Measurements from ENCODE around the gene DDB1.

DDB1 gene

DNA sequence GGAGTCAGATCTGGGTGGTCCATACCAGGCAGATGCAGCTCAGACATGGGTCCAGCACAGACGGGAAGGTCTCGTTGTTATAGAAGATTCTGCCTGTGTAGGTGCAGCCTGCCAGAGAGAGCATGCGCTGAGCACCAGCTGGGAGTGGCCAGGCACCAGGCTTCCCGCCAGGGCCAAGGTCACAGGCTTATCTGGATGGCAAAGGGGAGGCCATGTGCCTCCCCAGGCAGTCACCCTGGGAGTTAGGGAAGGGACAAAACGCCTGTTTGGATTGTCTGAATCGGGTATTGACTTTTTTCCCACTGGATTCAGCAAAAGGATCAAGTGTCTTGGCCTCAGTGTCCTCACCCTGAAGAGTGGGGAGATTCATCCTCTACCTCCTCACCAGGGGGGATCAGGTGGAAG lies 65.5 kb downstream of the DDB1 start:
- TF ChIP-seq, protein P1, sequence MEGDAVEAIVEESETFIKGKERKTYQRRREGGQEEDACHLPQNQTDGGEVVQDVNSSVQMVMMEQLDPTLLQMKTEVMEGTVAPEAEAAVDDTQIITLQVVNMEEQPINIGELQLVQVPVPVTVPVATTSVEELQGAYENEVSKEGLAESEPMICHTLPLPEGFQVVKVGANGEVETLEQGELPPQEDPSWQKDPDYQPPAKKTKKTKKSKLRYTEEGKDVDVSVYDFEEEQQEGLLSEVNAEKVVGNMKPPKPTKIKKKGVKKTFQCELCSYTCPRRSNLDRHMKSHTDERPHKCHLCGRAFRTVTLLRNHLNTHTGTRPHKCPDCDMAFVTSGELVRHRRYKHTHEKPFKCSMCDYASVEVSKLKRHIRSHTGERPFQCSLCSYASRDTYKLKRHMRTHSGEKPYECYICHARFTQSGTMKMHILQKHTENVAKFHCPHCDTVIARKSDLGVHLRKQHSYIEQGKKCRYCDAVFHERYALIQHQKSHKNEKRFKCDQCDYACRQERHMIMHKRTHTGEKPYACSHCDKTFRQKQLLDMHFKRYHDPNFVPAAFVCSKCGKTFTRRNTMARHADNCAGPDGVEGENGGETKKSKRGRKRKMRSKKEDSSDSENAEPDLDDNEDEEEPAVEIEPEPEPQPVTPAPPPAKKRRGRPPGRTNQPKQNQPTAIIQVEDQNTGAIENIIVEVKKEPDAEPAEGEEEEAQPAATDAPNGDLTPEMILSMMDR (IDR thresholded peaks at IDR 0.05; ENCODE audit: insufficient read depth, low read length, missing control alignments) = no peak
- CTCF ChIA-PET = interaction anchor here (1.2 to 10.3 kb wide), 2 partner anchors 14 to 118 kb away, joined by 3 to 99 read pairs; no protein-coding TSS in a partner anchor
- DNase-seq (ENCODE audit: low read depth, low spot score) = no peak
- POLR2A ChIA-PET = no interaction called here
- H3K4me3 ChIP-seq (ENCODE audit: low read depth, low read length) = no peak overlapping the region

DNA sequence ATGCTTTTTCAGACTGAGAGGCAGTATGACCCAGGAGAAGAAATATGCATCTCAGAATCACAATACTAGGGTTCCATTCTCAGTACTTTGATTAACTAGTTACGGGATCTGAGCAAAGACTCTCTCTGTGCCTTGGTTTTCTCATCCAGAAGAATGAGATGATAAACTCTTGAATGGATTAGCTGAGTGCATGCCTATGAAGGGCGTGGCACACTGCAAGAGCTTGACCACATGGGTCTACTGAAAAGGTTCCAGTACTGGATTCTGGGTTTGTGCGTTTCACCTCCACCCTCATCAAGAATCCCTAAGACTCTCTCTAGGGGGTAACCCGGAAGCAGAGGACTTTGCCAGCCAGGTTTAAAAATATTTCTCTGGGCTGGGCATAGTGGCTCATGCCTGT lies 66.3 kb downstream of the DDB1 start:
- DNase-seq (ENCODE audit: low read depth, low spot score) = no peak
- H3K4me3 ChIP-seq (ENCODE audit: low read depth, low read length) = no peak overlapping the region
- POLR2A ChIA-PET = no interaction called here
- TF ChIP-seq, protein P1 (IDR thresholded peaks at IDR 0.05; ENCODE audit: insufficient read depth, low read length, missing control alignments) = no peak
- CTCF ChIA-PET = interaction anchor here (1.2 to 10.3 kb wide), 2 partner anchors 13 to 69 kb away, joined by 3 to 99 read pairs; no protein-coding TSS in a partner anchor

DNA sequence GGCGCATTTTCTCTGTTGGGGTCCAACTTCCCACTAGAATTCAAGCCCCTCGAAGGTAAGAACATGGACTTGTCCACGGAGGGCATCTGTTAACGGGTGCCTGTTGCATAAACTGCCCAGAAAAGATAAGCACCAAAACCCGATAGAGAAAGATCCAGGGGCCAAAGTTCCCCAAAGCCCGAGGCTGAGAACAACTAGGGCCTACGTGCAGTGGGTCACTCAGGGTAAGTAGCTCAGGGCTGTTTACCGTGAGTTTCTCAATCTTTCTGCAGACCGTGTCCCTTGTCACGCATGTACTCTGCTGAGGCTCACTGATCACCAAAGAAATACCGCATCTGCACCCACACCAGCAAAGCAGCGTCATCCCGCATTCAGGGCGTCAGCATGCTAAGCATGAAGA lies 67.5 kb downstream of the DDB1 start:
- no peak for DNase-seq (ENCODE audit: low read depth, low spot score)

DNA sequence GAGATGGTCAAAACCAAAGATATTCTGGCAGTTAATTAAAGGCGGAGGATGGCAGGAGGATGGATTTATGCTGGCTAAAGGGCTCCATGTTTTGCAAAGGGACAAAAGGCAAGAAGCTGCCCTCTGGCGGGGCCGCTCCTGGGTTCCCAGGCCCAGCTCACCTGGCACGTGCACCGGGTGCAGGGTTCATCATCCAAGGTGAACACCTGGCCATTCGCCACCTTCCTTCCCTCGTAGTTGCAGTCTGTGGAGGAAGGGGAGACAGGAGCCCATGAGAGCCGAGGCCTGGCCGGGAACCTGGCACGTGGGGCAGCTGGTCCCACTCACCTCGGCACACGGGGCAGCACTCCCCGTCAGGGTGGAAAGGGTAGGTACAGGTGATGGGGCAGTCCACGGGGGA lies 68.1 kb downstream of the DDB1 start:
- POLR2A ChIA-PET = no interaction called here
- TF ChIP-seq, protein P1 (IDR thresholded peaks at IDR 0.05; ENCODE audit: insufficient read depth, low read length, missing control alignments) = no peak
- no peak overlapping the region for H3K4me3 ChIP-seq (ENCODE audit: low read depth, low read length)
- CTCF ChIA-PET = interaction anchor here (10.3 kb wide), 1 partner anchor 11 kb away, joined by 99 read pairs; no protein-coding TSS in a partner anchor
- DNase-seq (ENCODE audit: low read depth, low spot score) = no peak

More for the DNA sequence above, 67.5 kb downstream of the DDB1 start:
- ChIA-PET POLR2A (no interaction called here), CTCF (interaction anchor here (1.2 to 10.3 kb wide), 2 partner anchors 12 to 71 kb away, joined by 3 to 99 read pairs; no protein-coding TSS in a partner anchor)
- TF ChIP-seq, protein P1 (IDR thresholded peaks at IDR 0.05; ENCODE audit: insufficient read depth, low read length, missing control alignments) = no peak
- no peak overlapping the region for H3K4me3 ChIP-seq (ENCODE audit: low read depth, low read length)

DNA sequence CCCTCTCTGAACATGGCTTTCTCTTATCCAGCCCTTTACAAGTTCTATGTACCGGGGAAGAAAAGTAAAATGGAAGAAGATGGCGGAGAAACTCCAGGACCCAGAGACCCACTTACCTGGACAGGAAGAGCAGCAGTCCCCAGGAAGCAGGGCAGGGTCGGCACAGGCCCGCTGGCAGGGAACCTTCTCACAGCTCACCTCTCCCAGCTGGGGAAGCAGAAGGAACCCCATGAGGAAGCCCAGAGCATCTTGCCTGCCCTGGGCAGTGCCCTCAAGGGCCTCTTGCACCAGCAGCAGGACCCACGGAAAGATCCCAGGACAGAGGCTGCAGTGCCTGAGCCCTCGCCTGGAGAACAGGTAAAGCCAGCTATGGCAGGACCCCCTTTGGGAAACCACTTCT lies 68.5 kb downstream of the DDB1 start:
- TF ChIP-seq, protein P1 (IDR thresholded peaks at IDR 0.05; ENCODE audit: insufficient read depth, low read length, missing control alignments) = no peak

DNA sequence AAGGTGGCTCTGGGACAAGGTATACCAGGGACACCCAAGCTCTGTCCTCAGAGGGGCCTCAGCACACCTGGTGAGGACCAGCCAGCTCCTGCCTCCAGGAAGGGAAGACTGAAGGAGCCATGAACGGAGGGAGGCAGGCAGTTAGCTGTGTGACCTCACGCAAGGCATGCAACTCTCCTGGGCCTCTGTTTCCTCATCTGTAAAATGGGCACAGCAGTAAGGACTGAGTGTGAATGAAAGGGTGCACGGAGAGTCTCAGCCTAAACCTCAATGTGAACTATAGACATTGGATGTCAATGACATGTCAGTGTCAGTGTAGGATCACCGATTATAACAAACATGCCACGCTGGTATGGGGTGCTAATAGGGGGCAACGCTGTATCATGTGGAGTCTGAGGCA lies 73.5 kb downstream of the DDB1 start:
- TF ChIP-seq, protein P1 (IDR thresholded peaks at IDR 0.05; ENCODE audit: insufficient read depth, low read length, missing control alignments) = no peak
- H3K4me3 ChIP-seq (ENCODE audit: low read depth, low read length) = no peak overlapping the region
- DNase-seq (ENCODE audit: low read depth, low spot score) = no peak
- ChIA-PET CTCF (no interaction called here), POLR2A (no interaction called here)

More for the DNA sequence above, 68.5 kb downstream of the DDB1 start:
- CTCF ChIA-PET = interaction anchor here (10.3 kb wide), 1 partner anchor 11 kb away, joined by 99 read pairs; no protein-coding TSS in a partner anchor
- DNase-seq (ENCODE audit: low read depth, low spot score) = no peak
- no peak overlapping the region for H3K4me3 ChIP-seq (ENCODE audit: low read depth, low read length)
- POLR2A ChIA-PET = no interaction called here

Measured in AG04449 (cell line).